ENCODE results near the gene TMEM163.

- TF ChIP-seq CTCF (IDR thresholded peaks at IDR 0.05; ENCODE audit: low read length) (no peak), EZH2 (IDR thresholded peaks at IDR 0.05; ENCODE audit: borderline replicate concordance, low read length) (no peak)
Observed at GRCh38 chr2:134570676-134571075, 148.1 kb downstream of the TMEM163 start.

Data from OCI-LY1 (cell line).